ENCODE data around the gene ZNF532. TPM values are rescaled to one million over a fixed set of nuclear protein-coding genes. Genes with fewer than 3 reads are reported as not detected.

ZNF532 gene
- total RNA-seq, 2 donors from 2014 or later: 133 to 211 TPM

DNA sequence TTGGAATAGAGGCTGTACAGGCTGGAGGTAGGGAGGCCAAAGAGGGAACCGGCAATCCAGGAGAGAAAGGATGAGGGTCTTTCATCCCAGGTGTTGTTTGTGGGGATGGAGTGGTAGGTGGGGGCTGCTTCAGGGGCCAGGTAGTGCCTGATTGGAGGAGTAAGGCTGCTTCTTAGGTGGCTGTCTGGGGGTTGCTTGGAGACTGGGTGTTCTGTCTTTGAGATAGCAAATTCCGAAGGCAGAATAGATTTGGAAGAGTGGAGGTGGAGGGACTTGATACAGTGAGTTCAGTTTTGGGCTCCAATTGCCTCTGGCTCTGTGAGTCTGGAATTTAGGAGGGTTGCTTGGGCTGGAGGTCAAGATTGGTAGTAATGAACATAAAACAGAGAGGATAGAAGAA lies 5.9 kb downstream of the ZNF532 start:
- DNase-seq (ENCODE audit: low spot score) (no peak), ATAC-seq (ENCODE audit: insufficient number of reproducible peaks, low FRiP score, low read depth) (no peak)
- H3K4me1 ChIP-seq (ENCODE audit: control insufficient read depth in 1 of 2, low read depth in 2 of 2): peaks cover 34 to 91% of the 10 kb centered on the region in 2 donors
- peak overlapping the region; percentile 2 for H3K4me3 ChIP-seq
- peaks cover 5% of the 10 kb centered on the region for H3K36me3 ChIP-seq
- TF ChIP-seq, protein P1, sequence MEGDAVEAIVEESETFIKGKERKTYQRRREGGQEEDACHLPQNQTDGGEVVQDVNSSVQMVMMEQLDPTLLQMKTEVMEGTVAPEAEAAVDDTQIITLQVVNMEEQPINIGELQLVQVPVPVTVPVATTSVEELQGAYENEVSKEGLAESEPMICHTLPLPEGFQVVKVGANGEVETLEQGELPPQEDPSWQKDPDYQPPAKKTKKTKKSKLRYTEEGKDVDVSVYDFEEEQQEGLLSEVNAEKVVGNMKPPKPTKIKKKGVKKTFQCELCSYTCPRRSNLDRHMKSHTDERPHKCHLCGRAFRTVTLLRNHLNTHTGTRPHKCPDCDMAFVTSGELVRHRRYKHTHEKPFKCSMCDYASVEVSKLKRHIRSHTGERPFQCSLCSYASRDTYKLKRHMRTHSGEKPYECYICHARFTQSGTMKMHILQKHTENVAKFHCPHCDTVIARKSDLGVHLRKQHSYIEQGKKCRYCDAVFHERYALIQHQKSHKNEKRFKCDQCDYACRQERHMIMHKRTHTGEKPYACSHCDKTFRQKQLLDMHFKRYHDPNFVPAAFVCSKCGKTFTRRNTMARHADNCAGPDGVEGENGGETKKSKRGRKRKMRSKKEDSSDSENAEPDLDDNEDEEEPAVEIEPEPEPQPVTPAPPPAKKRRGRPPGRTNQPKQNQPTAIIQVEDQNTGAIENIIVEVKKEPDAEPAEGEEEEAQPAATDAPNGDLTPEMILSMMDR (IDR thresholded peaks at IDR 0.05): no peak
- no peaks in the 10 kb centered on the region for H3K9me3 ChIP-seq
- peak overlapping the region; percentile 54 to 65 for H3K27ac ChIP-seq
- no peaks in the 10 kb centered on the region for H3K27me3 ChIP-seq (replicated peaks; ENCODE audit: insufficient read depth)

DNA sequence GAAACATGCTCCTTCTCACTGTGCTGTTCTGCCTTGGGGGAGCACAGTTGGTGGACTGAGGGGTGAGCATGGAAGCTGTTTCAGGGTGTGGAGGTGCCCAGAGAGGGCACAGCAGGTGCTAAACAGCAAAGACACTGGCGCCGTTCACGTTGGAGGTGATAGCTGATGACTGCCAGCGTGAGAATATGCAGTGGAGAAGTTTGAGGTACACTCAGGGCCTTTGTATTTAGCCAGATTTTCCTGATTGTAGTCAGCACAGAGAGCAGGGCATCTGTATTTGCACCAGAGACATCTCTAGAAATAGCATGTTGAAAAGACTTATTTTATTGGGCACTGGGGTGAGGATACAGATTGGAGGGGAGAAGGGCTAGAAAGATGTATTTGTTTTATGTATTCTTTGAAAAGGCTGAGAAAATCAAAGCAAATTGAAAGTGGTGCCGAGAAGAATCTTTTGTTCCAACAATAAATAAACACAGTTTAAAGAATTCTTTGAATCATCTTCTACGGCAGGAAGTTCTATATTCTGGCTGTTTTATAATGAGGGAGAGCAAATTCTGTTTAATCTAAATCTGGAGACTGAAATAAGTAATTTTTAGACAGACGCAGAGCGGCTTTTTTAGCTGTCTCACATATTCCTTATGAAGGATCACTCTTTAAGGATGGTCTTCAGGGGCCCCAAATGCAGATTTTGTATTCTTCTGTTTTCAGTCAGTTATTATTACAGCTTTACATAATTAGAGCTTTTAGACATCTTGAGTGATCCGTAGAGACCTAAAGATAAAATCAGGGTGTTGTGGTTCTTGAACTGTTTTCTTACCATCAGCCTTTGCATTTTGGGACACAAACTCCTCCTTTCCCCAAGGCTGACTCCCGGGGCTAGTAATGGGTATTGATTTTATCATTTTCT lies 7.1 kb downstream of the ZNF532 start:
- no peak for ATAC-seq (ENCODE audit: insufficient number of reproducible peaks, low FRiP score, low read depth)
- TF ChIP-seq, protein P1 (IDR thresholded peaks at IDR 0.05): no peak
- no peak for DNase-seq (ENCODE audit: low spot score)
- H3K27me3 ChIP-seq (replicated peaks; ENCODE audit: insufficient read depth): no peaks in the 10 kb centered on the region
- H3K4me1 ChIP-seq (ENCODE audit: control insufficient read depth in 1 of 2, low read depth in 2 of 2): peaks cover 25 to 87% of the 10 kb centered on the region in 2 donors
- H3K4me3 ChIP-seq: peak overlapping the region; percentile 12
- H3K36me3 ChIP-seq: peaks cover 5% of the 10 kb centered on the region
- peak overlapping the region; percentile 54 to 65 for H3K27ac ChIP-seq
- no peaks in the 10 kb centered on the region for H3K9me3 ChIP-seq

DNA sequence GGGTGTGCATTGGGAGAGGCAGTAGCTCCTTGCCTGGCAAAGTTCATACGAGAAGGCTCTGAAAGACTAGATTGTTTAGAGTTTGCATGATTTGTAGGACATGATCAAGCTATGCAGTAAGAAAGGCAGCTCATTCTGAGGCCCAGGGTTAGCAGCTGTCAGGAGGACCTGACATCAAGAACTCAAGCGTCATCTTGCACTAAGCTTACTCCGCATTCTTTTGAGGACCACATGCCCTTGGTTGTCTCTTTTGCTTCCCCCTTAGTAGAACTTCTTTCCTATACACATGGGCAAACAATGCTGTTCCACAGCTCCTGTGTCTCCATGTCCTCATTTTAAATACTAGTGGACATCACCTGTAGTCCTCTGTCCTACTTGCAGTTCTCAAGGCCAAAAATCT lies 14.0 kb downstream of the ZNF532 start:
- H3K36me3 ChIP-seq: peaks cover 8% of the 10 kb centered on the region
- TF ChIP-seq, protein P1 (IDR thresholded peaks at IDR 0.05): no peak
- H3K4me1 ChIP-seq (ENCODE audit: control insufficient read depth in 1 of 2, low read depth in 2 of 2): peaks cover 20 to 75% of the 10 kb centered on the region in 2 donors
- no peaks in the 10 kb centered on the region for H3K9me3 ChIP-seq
- DNase-seq (ENCODE audit: low spot score) (no peak), ATAC-seq (ENCODE audit: insufficient number of reproducible peaks, low FRiP score, low read depth) (no peak)
- no peak overlapping the region for H3K4me3 ChIP-seq
- peak overlapping the region; percentile 86 to 89 for H3K27ac ChIP-seq
- no peaks in the 10 kb centered on the region for H3K27me3 ChIP-seq (replicated peaks; ENCODE audit: insufficient read depth)

DNA sequence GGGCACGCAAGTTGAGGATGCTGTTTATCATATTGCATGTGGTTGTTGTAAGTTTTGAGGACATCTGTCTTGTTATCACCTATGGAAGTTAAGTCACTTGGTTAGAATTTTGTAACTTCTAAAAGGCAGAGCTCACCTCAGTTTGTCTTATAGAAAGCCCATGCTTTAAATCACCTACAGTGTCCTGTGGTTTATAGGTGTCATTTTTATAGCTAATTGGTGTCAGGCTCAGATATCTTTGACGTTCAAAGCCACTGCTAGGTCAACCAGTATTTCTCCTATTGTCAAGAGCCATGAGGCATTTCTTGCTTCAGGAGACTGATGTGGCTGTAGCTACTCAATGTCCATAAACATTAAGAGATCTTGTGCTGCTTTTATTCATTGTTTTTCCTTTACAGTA lies 16.8 kb downstream of the ZNF532 start:
- Histone ChIP-seq H3K36me3 (peaks cover 8% of the 10 kb centered on the region), H3K27me3 (replicated peaks; ENCODE audit: insufficient read depth) (no peaks in the 10 kb centered on the region), H3K4me1 (ENCODE audit: control insufficient read depth in 1 of 2, low read depth in 2 of 2) (peaks cover 20 to 66% of the 10 kb centered on the region in 2 donors), H3K4me3 (no peak overlapping the region), H3K27ac (peak overlapping the region; percentile 86 to 89), H3K9me3 (no peaks in the 10 kb centered on the region)
- TF ChIP-seq, protein P1 (IDR thresholded peaks at IDR 0.05): no peak
- DNase-seq (ENCODE audit: low spot score) (no peak), ATAC-seq (ENCODE audit: insufficient number of reproducible peaks, low FRiP score, low read depth) (no peak)

DNA sequence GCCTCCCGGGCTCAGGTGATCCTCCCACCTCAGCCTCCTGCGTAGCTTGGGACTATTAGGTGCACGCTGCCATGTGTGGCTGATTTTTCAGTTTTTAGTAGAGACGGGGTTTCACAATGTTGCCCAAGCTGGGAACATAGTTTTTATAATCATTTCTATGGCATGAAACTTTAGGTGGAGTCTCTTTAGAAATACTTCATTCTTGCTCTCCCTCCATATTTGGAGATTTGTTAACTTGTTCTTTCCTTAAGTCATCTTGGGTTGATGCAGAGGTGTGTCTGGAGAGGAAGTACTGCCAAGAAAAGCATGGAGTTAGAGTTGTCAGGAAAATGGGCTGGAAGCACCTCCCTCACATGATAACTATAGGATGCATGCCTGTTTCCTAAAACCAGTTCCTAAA lies 17.4 kb downstream of the ZNF532 start:
- peaks cover 25 to 66% of the 10 kb centered on the region in 2 donors for H3K4me1 ChIP-seq (ENCODE audit: control insufficient read depth in 1 of 2, low read depth in 2 of 2)
- no peaks in the 10 kb centered on the region for H3K27me3 ChIP-seq (replicated peaks; ENCODE audit: insufficient read depth)
- no peak overlapping the region for H3K4me3 ChIP-seq
- H3K27ac ChIP-seq: peak overlapping the region; percentile 86 to 89
- H3K9me3 ChIP-seq: no peaks in the 10 kb centered on the region
- TF ChIP-seq, protein P1 (IDR thresholded peaks at IDR 0.05): no peak
- peaks cover 8% of the 10 kb centered on the region for H3K36me3 ChIP-seq
- DNase-seq (ENCODE audit: low spot score) (no peak), ATAC-seq (ENCODE audit: insufficient number of reproducible peaks, low FRiP score, low read depth) (peak; percentile 60)
